Mucosa of descending colon (tissue), 3 donors: ENCODE results near the gene SLC6A12. TPM values are rescaled to one million over a fixed set of nuclear protein-coding genes. Genes with fewer than 3 reads are reported as not detected.

ENCODE experiments used
- ATAC-seq: fragments of 200-7000 bp; cut with Tn5 transposase; one replicate; pipeline ENCODE4 v1.9.1; 2020; ENCODE audit warnings: mild to moderate bottlenecking, moderate library complexity
- DNase-seq, 3 donors: peaks; one replicate each; pipeline ENCODE4 v3.0.0-alpha.2; 2020
- H3K36me3 ChIP-seq: fragments of 200-600 bp; one replicate; pipeline ENCODE4 v1.8.0; 2021; ENCODE audit warnings: low read depth, mild to moderate bottlenecking
- H3K4me1 ChIP-seq: fragments of 200-600 bp; one replicate; pipeline ENCODE4 v1.8.0; 2021; ENCODE audit warnings: low read depth, mild to moderate bottlenecking
- H3K4me3 ChIP-seq: fragments of 200-600 bp; one replicate; pipeline ENCODE4 v1.8.0; 2021; ENCODE audit warnings: mild to moderate bottlenecking
- H3K9me3 ChIP-seq: fragments of 200-600 bp; one replicate; pipeline ENCODE4 v1.8.0; 2021; ENCODE audit warnings: mild to moderate bottlenecking
- intact Hi-C, 2 donors: fragments of 100-400 bp; cut with DNase I in 1 of 2; cut with micrococcal nuclease in 1 of 2; formaldehyde crosslinking; loops; one replicate each; pipeline versions ENCODE4 v1.11.0 to v1.11.1; 2022; cut with DNase I, micrococcal nuclease
- total RNA-seq, 3 donors: library from RNA; stranded (reverse); fragmentation: NEBNext Ultra II Directional in 2 of 3; extraction: Animal tissue kit (Norgen Biotek cat#: 25700) in 2 of 3; gene quantifications; one replicate each; pipeline versions ENCODE4 v1.2.1 to v1.2.4, GENCODE V29; 2021 to 2023
- TF ChIP-seq, protein P1 (sequence below): fragments of 200-600 bp; IDR thresholded peaks from one replicate; pipeline ENCODE4 v1.8.0; 2022; ENCODE audit warnings: antibody characterized with exemption, mild to moderate bottlenecking
- donor health status: DM: no; HTN: no; CAD: no; lungs with moderate emphysema.
- donor health status: DM: no; HTN: no; CAD: no.
- donor health status: DM: no; HTN: yes; CAD: no.

The SLC6A12 gene
- total RNA-seq, 3 donors from 2014 or later, result 1.3 to 5.1 TPM; not detected in 1

DNA sequence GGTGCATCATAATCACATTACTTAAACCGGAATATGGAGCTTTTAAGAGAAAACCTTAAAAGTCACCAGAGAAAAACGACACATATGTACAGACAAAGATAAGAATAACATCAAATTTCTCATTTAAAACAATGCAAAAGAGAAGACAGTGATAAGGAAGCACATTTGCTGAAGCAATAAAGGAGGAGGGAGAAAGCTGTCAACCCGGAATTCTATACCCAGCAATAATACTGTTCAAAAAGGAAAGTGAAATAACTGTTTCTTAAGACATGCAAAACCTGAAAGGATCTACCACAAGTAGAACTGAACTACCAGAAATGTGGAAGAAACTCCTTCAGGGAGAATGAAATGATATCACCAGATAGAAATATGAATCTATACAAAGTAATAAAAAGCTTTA lies 33.3 kb upstream of the SLC6A12 start:
- no peak overlapping the region for H3K4me3 ChIP-seq
- TF ChIP-seq, protein P1, sequence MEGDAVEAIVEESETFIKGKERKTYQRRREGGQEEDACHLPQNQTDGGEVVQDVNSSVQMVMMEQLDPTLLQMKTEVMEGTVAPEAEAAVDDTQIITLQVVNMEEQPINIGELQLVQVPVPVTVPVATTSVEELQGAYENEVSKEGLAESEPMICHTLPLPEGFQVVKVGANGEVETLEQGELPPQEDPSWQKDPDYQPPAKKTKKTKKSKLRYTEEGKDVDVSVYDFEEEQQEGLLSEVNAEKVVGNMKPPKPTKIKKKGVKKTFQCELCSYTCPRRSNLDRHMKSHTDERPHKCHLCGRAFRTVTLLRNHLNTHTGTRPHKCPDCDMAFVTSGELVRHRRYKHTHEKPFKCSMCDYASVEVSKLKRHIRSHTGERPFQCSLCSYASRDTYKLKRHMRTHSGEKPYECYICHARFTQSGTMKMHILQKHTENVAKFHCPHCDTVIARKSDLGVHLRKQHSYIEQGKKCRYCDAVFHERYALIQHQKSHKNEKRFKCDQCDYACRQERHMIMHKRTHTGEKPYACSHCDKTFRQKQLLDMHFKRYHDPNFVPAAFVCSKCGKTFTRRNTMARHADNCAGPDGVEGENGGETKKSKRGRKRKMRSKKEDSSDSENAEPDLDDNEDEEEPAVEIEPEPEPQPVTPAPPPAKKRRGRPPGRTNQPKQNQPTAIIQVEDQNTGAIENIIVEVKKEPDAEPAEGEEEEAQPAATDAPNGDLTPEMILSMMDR, result no peak
- DNase-seq, result no peak
- peaks cover 16% of the 10 kb centered on the region for H3K9me3 ChIP-seq
- H3K4me1 ChIP-seq, result no peaks in the 10 kb centered on the region
- intact Hi-C loops, result no loop called here
- no peak for ATAC-seq
- no peaks in the 10 kb centered on the region for H3K36me3 ChIP-seq

GRCh38 chr12:243381-243780 lies 29.4 kb upstream of the SLC6A12 start:
- H3K9me3 ChIP-seq, result peaks cover 16% of the 10 kb centered on the region
- DNase-seq, result no peak
- ATAC-seq, result no peak
- intact Hi-C loops, result no loop called here
- no peak overlapping the region for H3K4me3 ChIP-seq
- H3K4me1 ChIP-seq, result no peaks in the 10 kb centered on the region
- H3K36me3 ChIP-seq, result no peaks in the 10 kb centered on the region
- TF ChIP-seq, protein P1, result no peak

DNA sequence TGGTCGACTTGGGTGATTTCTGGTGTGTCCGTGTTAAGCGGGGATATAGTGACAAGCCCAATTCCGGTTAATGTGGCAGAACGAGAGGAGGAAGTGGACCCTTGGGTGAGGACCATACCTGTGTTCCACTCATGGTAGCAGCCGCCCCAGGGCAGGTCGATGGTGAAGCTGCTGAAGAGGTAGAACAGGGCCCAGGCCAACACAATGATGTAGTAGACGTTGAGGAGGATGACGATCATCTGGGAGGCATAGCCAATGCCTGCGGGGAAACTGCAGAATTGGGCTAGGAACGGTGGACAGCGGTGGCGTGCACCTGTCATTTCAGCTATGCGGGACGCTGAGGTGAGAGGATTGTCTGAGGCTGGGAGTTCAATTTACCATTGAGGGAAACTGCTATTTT lies 28.5 kb upstream of the SLC6A12 start:
- Histone ChIP-seq H3K4me1 (no peaks in the 10 kb centered on the region), H3K36me3 (no peaks in the 10 kb centered on the region), H3K4me3 (no peak overlapping the region), H3K9me3 (peaks cover 10% of the 10 kb centered on the region)
- DNase-seq (no peak), ATAC-seq (no peak)
- intact Hi-C loops, result no loop called here
- TF ChIP-seq, protein P1, result no peak

GRCh38 chr12:241266-241665 lies 27.3 kb upstream of the SLC6A12 start:
- Histone ChIP-seq H3K4me3 (no peak overlapping the region), H3K4me1 (no peaks in the 10 kb centered on the region), H3K9me3 (peaks cover 6% of the 10 kb centered on the region), H3K36me3 (no peaks in the 10 kb centered on the region)
- DNase-seq (no peak), ATAC-seq (no peak)
- TF ChIP-seq, protein P1, result no peak
- intact Hi-C loops, result no loop called here

GRCh38 chr12:240566-240965 lies 26.6 kb upstream of the SLC6A12 start:
- intact Hi-C loops, result no loop called here
- H3K4me3 ChIP-seq, result no peak overlapping the region
- TF ChIP-seq, protein P1, result no peak
- H3K4me1 ChIP-seq, result no peaks in the 10 kb centered on the region
- DNase-seq (no peak), ATAC-seq (no peak)
- H3K36me3 ChIP-seq, result no peaks in the 10 kb centered on the region
- H3K9me3 ChIP-seq, result peaks cover 12% of the 10 kb centered on the region

DNA sequence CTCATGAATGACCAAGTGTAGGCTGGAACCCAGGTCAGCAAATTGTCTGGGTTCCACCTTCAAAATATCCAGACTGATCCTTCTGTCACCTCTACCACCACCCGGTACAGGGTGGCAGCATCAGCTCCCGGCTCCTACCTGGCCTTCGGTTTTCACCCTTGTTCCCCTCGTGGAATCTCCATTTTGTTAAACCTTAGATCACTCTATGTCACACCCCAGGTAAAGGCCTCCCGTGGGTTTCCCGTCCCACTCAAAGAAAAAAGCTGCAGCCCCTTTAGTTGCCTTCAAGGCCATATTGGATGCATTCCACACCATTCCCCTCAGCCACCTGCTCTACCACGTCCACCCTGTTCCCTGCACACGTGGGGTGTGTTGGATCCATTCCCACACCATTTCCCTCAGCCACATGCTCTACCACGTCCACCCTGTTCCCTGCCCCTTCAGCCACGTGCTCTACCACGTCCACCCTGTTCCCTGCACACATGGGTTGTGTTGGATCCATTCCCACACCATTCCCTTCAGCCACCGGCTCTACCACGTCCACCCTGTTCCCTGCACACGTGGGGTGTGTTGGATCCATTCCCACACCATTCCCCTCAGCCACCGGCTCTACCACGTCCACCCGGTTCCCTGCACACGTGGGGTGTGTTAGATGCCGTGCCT lies 24.9 kb upstream of the SLC6A12 start:
- Histone ChIP-seq H3K4me1 (no peaks in the 10 kb centered on the region), H3K36me3 (no peaks in the 10 kb centered on the region), H3K9me3 (peaks cover 19% of the 10 kb centered on the region), H3K4me3 (no peak overlapping the region)
- TF ChIP-seq, protein P1, result no peak
- DNase-seq (no peak), ATAC-seq (no peak)
- intact Hi-C loops, result no loop called here
